Endothelial cell of umbilical vein (primary cell): Measurements from ENCODE around the gene INPP5J. TPM values are rescaled to one million over a fixed set of nuclear protein-coding genes. Genes with fewer than 3 reads are reported as not detected.

ENCODE experiments used
- BruUV-seq: library from RNA; stranded (reverse); fragments of 400-500 nt; replicated peaks from 2 replicates; lab custom pipeline; 2021; lab: Mats Ljungman, UMichigan
- CTCF ChIA-PET: fragments of 300-600, 350-600 bp; sonication (Branson Sonifier 250); formaldehyde crosslinking; loops from one replicate; lab custom pipeline; 2021; ENCODE audit warnings: antibody characterized with exemption, inconsistent platforms; lab: Charles Lee
- POLR2A ChIA-PET: fragments of 300-600, 350-600 bp; sonication (Branson Sonifier 250); formaldehyde crosslinking; loops from one replicate; lab custom pipeline; 2021; ENCODE audit warnings: antibody characterized with exemption, inconsistent platforms; lab: Charles Lee
- DNase-seq: peaks from one replicate; pipeline ENCODE4 v3.0.0-alpha.2; 2011; ENCODE audit warnings: low read depth, low spot score
- FAIRE-seq: peaks from 2 replicates; lab custom pipeline; 2011; peaks lifted over from hg19 to GRCh38; lab: Jason Lieb, UNC
- H2AFZ ChIP-seq: 2 replicates; pipeline ENCODE4 v1.6.0; 2012; ENCODE audit warnings: low read depth, low read length, control low read depth, inconsistent platforms
- H3K27ac ChIP-seq: 2 replicates; pipeline ENCODE4 v1.5.1; 2011; ENCODE audit warnings: low read depth, mild to moderate bottlenecking, control low read depth, low read length, moderate library complexity; ENCODE audit not compliant: insufficient read depth
- H3K27me3 ChIP-seq, 2 experiments: 2 replicates each; pipeline versions ENCODE4 v1.6.0 to v1.6.1; 2011; ENCODE audit warnings: low read length in 2 of 2, mixed read lengths in 1 of 2; ENCODE audit not compliant: control insufficient read depth in 2 of 2, insufficient read depth in 2 of 2
- H3K36me3 ChIP-seq, 2 experiments: 2 replicates in 1 of 2; 3 replicates in 1 of 2; pipeline ENCODE4 v1.5.1; 2011; ENCODE audit warnings: low read length in 2 of 2, mild to moderate bottlenecking in 1 of 2, moderate library complexity in 1 of 2; ENCODE audit not compliant: control insufficient read depth in 2 of 2, insufficient read depth in 2 of 2; ENCODE audit errors: extremely low read depth in 1 of 2
- H3K4me1 ChIP-seq: 3 replicates; pipeline ENCODE4 v1.5.1; 2011; ENCODE audit warnings: mild to moderate bottlenecking, low read length; ENCODE audit not compliant: control insufficient read depth, insufficient read depth; ENCODE audit errors: extremely low read depth
- H3K4me2 ChIP-seq: 2 replicates; pipeline ENCODE4 v1.6.1; 2011; ENCODE audit warnings: low read length, control low read depth, mixed read lengths; ENCODE audit not compliant: insufficient read depth
- H3K4me3 ChIP-seq, 3 experiments: fragments of 200-600 bp in 1 of 3; sonication (generic), shearing (Covaris generic) in 1 of 3; replicated peaks in 1 of 3; 2 replicates each; pipeline ENCODE4 v1.5.1; 2011 to 2016; ENCODE audit warnings: control low read depth in 3 of 3, low read length in 3 of 3, mild to moderate bottlenecking in 2 of 3, inconsistent platforms in 1 of 3, low read depth in 1 of 3, moderate library complexity in 1 of 3; ENCODE audit not compliant: insufficient read depth in 1 of 3
- H3K79me2 ChIP-seq: 2 replicates; pipeline ENCODE4 v1.6.0; 2012; ENCODE audit warnings: low read length, inconsistent platforms; ENCODE audit not compliant: control insufficient read depth, insufficient read depth
- H3K9ac ChIP-seq: replicated peaks from 2 replicates; pipeline ENCODE3; 2011; ENCODE audit warnings: low read length, control low read depth; ENCODE audit not compliant: insufficient read depth; ENCODE audit errors: extremely low read depth
- H3K9me1 ChIP-seq: replicated peaks from 3 replicates; pipeline ENCODE4 v1.6.0; 2011; ENCODE audit warnings: mild to moderate bottlenecking, low read length; ENCODE audit not compliant: control insufficient read depth, insufficient read depth; ENCODE audit errors: extremely low read depth
- H3K9me3 ChIP-seq: replicated peaks from 2 replicates; pipeline ENCODE4 v1.5.1; 2012; ENCODE audit warnings: low read length, inconsistent platforms; ENCODE audit not compliant: control insufficient read depth, insufficient read depth
- H4K20me1 ChIP-seq: replicated peaks from 2 replicates; pipeline ENCODE3; 2011; ENCODE audit warnings: mild to moderate bottlenecking, low read length; ENCODE audit not compliant: control insufficient read depth, insufficient read depth; ENCODE audit errors: extremely low read depth
- EZH2 ChIP-seq: IDR thresholded peaks from 2 replicates; pipeline ENCODE4 v1.6.1; 2012; ENCODE audit warnings: borderline replicate concordance, low read depth, mild to moderate bottlenecking, moderate library complexity, low read length, inconsistent platforms; ENCODE audit not compliant: severe bottlenecking
- FOS ChIP-seq: IDR thresholded peaks from 2 replicates; pipeline ENCODE4 v1.6.1; 2011; ENCODE audit warnings: mild to moderate bottlenecking, low read length, moderate library complexity, borderline replicate concordance; ENCODE audit not compliant: insufficient read depth
- GATA2 ChIP-seq: IDR thresholded peaks from 2 replicates; pipeline ENCODE4 v1.7.0; 2011; ENCODE audit warnings: low read depth, mild to moderate bottlenecking, moderate library complexity, mixed read lengths, low read length; ENCODE audit not compliant: insufficient read length, insufficient read depth
- JUN ChIP-seq: IDR thresholded peaks from 2 replicates; pipeline ENCODE4 v1.6.1; 2011; ENCODE audit warnings: borderline replicate concordance, low read depth; ENCODE audit not compliant: insufficient read length, insufficient read depth
- MAX ChIP-seq: IDR thresholded peaks from 2 replicates; pipeline ENCODE4 v1.6.1; 2011; ENCODE audit not compliant: insufficient read depth, insufficient read length
- MYC ChIP-seq: IDR thresholded peaks from one replicate; pipeline ENCODE4 v1.6.1; 2011; ENCODE audit warnings: mild to moderate bottlenecking, low read depth, low read length
- POLR2A ChIP-seq: IDR thresholded peaks from 2 replicates; pipeline ENCODE4 v1.6.1; 2012; ENCODE audit warnings: low read depth, mild to moderate bottlenecking, control low read depth, low read length
- POLR2AphosphoS5 ChIP-seq: IDR thresholded peaks from 2 replicates; pipeline ENCODE4 v1.6.1; 2012; ENCODE audit warnings: low read depth, mild to moderate bottlenecking, control low read depth, low read length, moderate library complexity; ENCODE audit not compliant: insufficient read depth
- dilution Hi-C: fragments of 300-500 bp; cut with MboI; formaldehyde crosslinking; loops from one replicate; pipeline ENCODE4 v1.15.0; 2019; ENCODE audit warnings: low sequenced_read_pairs; ENCODE audit not compliant: extremely low pct_ligation_motif_present
- intact Hi-C: fragments of 100-400 bp; cut with micrococcal nuclease; formaldehyde crosslinking; loops from one replicate; pipeline ENCODE4 v1.10.0; 2022
- polyA plus RNA-seq, 4 experiments: library from polyadenylated mRNA; depleted of rRNA in 3 of 4; stranded (reverse) in 3 of 4; unstranded in 1 of 4; fragments of >200 nt; gene quantifications; 2 replicates each; pipeline versions ENCODE4 v1.2.1 to v1.2.3, GENCODE V29; 2011 to 2012; ENCODE audit warnings: missing spikeins in 1 of 4
- total RNA-seq: library from RNA; stranded (reverse); gene quantifications from 2 replicates; pipeline ENCODE4 v1.2.3, GENCODE V29; 2021
- TF ChIP-seq, protein P1 (sequence below), 2 donors: IDR thresholded peaks; 1 replicate in 1 of 2; 2 replicates in 1 of 2; pipeline ENCODE4 v1.5.1; 2011; ENCODE audit warnings: low read length in 2 of 2, mild to moderate bottlenecking in 2 of 2, moderate library complexity in 2 of 2, control low read depth in 1 of 2, inconsistent platforms in 1 of 2, low read depth in 1 of 2; ENCODE audit not compliant: insufficient read depth in 1 of 2; ENCODE audit errors: extremely low read depth in 1 of 2

Gene INPP5J
- total and polyA plus RNA-seq, 2 donors (not counting 3 experiments of a cell fraction or from before 2014, with no cell fraction given) = 0.43 to 0.49 TPM

- ChIA-PET CTCF (interaction anchor here (0.8 to 5.6 kb wide), 9 partner anchors 8 to 132 kb away, joined by 3 to 30 read pairs (median 4); partner anchors contain the start of genes RNF185 and SELENOM), POLR2A (interaction anchor here (0.6 to 1.5 kb wide), 2 partner anchors 8 to 30 kb away, joined by 5 read pairs; no protein-coding TSS in a partner anchor)
- H3K27ac ChIP-seq = no peak overlapping the region
- H3K4me1 ChIP-seq = no peaks in the 10 kb centered on the region
- no peaks in the 10 kb centered on the region for H4K20me1 ChIP-seq
- intact Hi-C loops (no loop called here), dilution Hi-C loops (no loop called here)
- H2AFZ ChIP-seq = no peak overlapping the region
- no peak overlapping the region for H3K4me3 ChIP-seq
- no peaks in the 10 kb centered on the region for H3K9me1 ChIP-seq
- no peaks in the 10 kb centered on the region for H3K36me3 ChIP-seq
- no peaks in the 10 kb centered on the region for H3K9me3 ChIP-seq
- no TSS peak for BruUV-seq
- no peak for DNase-seq
- no peaks in the 10 kb centered on the region for H3K27me3 ChIP-seq
- FAIRE-seq = no peak
- H3K79me2 ChIP-seq = no peaks in the 10 kb centered on the region
- TF ChIP-seq MYC (no peak), JUN (no peak), FOS (no peak), POLR2AphosphoS5 (no peak), EZH2 (no peak), MAX (no peak), POLR2A (no peak), GATA2 (no peak)
- TF ChIP-seq, protein P1, sequence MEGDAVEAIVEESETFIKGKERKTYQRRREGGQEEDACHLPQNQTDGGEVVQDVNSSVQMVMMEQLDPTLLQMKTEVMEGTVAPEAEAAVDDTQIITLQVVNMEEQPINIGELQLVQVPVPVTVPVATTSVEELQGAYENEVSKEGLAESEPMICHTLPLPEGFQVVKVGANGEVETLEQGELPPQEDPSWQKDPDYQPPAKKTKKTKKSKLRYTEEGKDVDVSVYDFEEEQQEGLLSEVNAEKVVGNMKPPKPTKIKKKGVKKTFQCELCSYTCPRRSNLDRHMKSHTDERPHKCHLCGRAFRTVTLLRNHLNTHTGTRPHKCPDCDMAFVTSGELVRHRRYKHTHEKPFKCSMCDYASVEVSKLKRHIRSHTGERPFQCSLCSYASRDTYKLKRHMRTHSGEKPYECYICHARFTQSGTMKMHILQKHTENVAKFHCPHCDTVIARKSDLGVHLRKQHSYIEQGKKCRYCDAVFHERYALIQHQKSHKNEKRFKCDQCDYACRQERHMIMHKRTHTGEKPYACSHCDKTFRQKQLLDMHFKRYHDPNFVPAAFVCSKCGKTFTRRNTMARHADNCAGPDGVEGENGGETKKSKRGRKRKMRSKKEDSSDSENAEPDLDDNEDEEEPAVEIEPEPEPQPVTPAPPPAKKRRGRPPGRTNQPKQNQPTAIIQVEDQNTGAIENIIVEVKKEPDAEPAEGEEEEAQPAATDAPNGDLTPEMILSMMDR (IDR thresholded peaks at IDR 0.05; ENCODE audit: extremely low read depth in 1 of 2, insufficient read depth in 1 of 2, low read depth in 1 of 2, low read length in 2 of 2) = no peak
- no peak overlapping the region for H3K4me2 ChIP-seq
- H3K9ac ChIP-seq = no peak overlapping the region
Observed at GRCh38 chr22:31140746-31141145, 18.0 kb downstream of the INPP5J start.
